A673 (cell line): ENCODE measurements around the gene SLBP.

Experiments used
- CTCF ChIP-seq: fragments of 300-800, 200-600 bp; sonication (generic); conservative IDR thresholded peaks from 2 replicates; pipeline ENCODE4 v1.5.1; 2017; ENCODE audit warnings: low read depth, mild to moderate bottlenecking, antibody characterized with exemption, low read length, moderate library complexity, mixed read lengths
- EZH2 ChIP-seq: fragments of 200-600 bp; sonication (generic); IDR thresholded peaks from 2 replicates; pipeline ENCODE4 v1.6.1; 2017; ENCODE audit warnings: borderline replicate concordance, low read depth, mild to moderate bottlenecking, mixed read lengths, antibody characterized with exemption, low read length; ENCODE audit not compliant: poor library complexity, severe bottlenecking

- TF ChIP-seq CTCF (no peak), EZH2 (no peak)
These were observed 6.4 kb downstream of the SLBP start for GRCh38 chr4:1705732-1706131.
